Heart left ventricle (tissue), 16 donors: Measurements from ENCODE around the gene PCNX1. TPM values are rescaled to one million over a fixed set of nuclear protein-coding genes. Genes with fewer than 3 reads are reported as not detected.

Experiments used
- ATAC-seq, 4 donors: fragments of 200-7000 bp; cut with Tn5 transposase; one replicate each; pipeline ENCODE4 v1.9.1; 2020 to 2022; ENCODE audit warnings: moderate library complexity in 4 of 4, mild to moderate bottlenecking in 3 of 4, moderate number of reproducible peaks in 1 of 4
- DNase-seq, 5 donors: peaks; one replicate each; pipeline ENCODE4 v3.0.0-alpha.2; 2020
- H3K27ac ChIP-seq, 12 donors: fragments of 200-600 bp; sonication (generic) in 4 of 12; one replicate each; pipeline versions ENCODE4 v1.5.0 to v1.8.0; 2016 to 2022; ENCODE audit warnings: mild to moderate bottlenecking in 2 of 12
- H3K27me3 ChIP-seq, 9 donors: fragments of 200-600 bp; sonication (generic) in 2 of 9; one replicate each; pipeline versions ENCODE4 v1.5.1 to v1.8.0; 2016 to 2022; ENCODE audit warnings: mild to moderate bottlenecking in 3 of 9
- H3K36me3 ChIP-seq, 9 donors: fragments of 200-600 bp; sonication (generic) in 2 of 9; one replicate each; pipeline versions ENCODE4 v1.5.0 to v1.8.0; 2018 to 2022; ENCODE audit warnings: mild to moderate bottlenecking in 2 of 9
- H3K4me1 ChIP-seq, 12 donors: fragments of 200-600 bp; sonication (generic) in 4 of 12; one replicate each; pipeline versions ENCODE4 v1.5.0 to v1.8.0; 2016 to 2022; ENCODE audit warnings: mild to moderate bottlenecking in 3 of 12
- H3K4me3 ChIP-seq, 12 donors: fragments of 200-600 bp; sonication (generic) in 4 of 12; one replicate each; pipeline versions ENCODE4 v1.5.0 to v1.8.0; 2017 to 2022; ENCODE audit warnings: mild to moderate bottlenecking in 9 of 12, moderate library complexity in 4 of 12
- H3K9me3 ChIP-seq, 12 donors: fragments of 200-600 bp; sonication (generic) in 4 of 12; one replicate each; pipeline versions ENCODE4 v1.5.0 to v1.8.0; 2016 to 2022; ENCODE audit warnings: mild to moderate bottlenecking in 1 of 12
- POLR2A ChIP-seq, 2 donors: fragments of 450-650 bp; IDR thresholded peaks; one replicate each; pipeline ENCODE4 v1.6.1; 2017; ENCODE audit warnings: antibody characterized with exemption in 2 of 2, mild to moderate bottlenecking in 2 of 2, moderate library complexity in 2 of 2
- WGBS, 4 donors: extraction: QIAGEN DNeasy Blood & Tissue Kit in 2 of 4; methylation state at CpG; one replicate each; pipeline versions ENCODE4 v1.1.5 to v1.1.7; 2013 to 2018; 5-methylcytosine and 5-hydroxymethylcytosine counted together
- intact Hi-C, 10 donors: fragments of 100-400 bp; cut with DNase I; formaldehyde crosslinking; loops; one replicate each; pipeline versions ENCODE4 v1.11.1 to v1.14.2; 2022
- polyA plus RNA-seq, 2 donors: library from polyadenylated mRNA; stranded (reverse); fragments of 200-250 nt; gene quantifications; one replicate each; pipeline ENCODE4 v1.2.3, GENCODE V29; 2013
- total RNA-seq, 9 donors: library from RNA; depleted of rRNA in 2 of 9; stranded (reverse); fragments of >200 nt in 2 of 9; fragmentation: NEBNext Ultra II Directional in 3 of 9; extraction: Animal tissue kit (Norgen Biotek cat#: 25700) in 3 of 9; gene quantifications; one replicate each; pipeline versions ENCODE4 v1.1.0 to v1.2.4, GENCODE V29; 2016 to 2023
- TF ChIP-seq, protein P1 (sequence below), 12 donors: fragments of 200-600 bp; sonication (generic) in 4 of 12; IDR thresholded peaks; one replicate each; pipeline versions ENCODE4 v1.5.0 to v1.8.0; 2018 to 2022; ENCODE audit warnings: antibody characterized with exemption in 12 of 12, mild to moderate bottlenecking in 5 of 12
- donor health status: ischemic (EF 13 %, LVEDD 7.1; RV severe dilation, severe dysfunction).
- donor health status: healthy with polysubstance abuse.
- donor health status: DM: no; HTN: yes; CAD: no.
- donor health status: DM: no; HTN: no; CAD: no.
- donor health status: ischemic (EF 25% LVEDD 6.9; RV normal size, moderate dysfunction).
- donor health status: ischemic (EF 25% LVEDD 5.7; RV mildly dilated, moderate dysfunction).
- donor health status: healthy.
- donor health status: DM: yes; HTN: yes; CAD: no.
- donor health status: ischemic (EF 35%, LVEDD 5.7; RV mildly dilated, moderate dysfunction).
- donor health status: nonischemic (EF 11% LVEDD 7.7; RV severe dilation, severe dysfunction).
- donor health status: DM: yes; HTN: yes; CAD: no.
- donor health status: PGD.
- donor health status: ischemic (EF 29% LVEDD 5.4; RV normal size, mild dysfunction).
- donor health status: nonischemic (EF 23%, LVEDD 6.1; RV moderate dilation, normal function).

Gene PCNX1
- total and polyA plus RNA-seq, 11 donors, result 6.1 to 64.7 (median 52.7) TPM

DNA sequence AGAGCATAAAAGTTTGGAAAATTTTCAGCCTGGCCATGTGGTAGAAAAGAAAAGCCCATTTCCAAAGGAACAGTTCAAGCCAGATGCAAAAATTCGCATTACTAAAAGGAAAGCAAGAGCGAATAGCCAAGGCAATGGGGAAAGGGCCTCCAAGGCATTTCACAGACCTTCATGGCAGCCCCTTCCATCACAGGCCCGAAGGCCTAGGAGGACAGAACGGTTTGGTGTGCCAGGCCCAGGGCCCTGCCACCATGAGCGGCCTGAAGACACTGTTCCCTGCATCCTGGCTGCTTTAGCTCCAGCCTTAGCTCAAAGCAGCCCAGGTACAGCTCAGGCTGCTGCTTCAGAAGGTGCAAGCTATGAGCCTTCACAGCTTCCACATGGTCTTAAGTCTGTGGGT lies 243.5 kb downstream of the PCNX1 start:
- DNase-seq, result no peak
- no peak overlapping the region for H3K27ac ChIP-seq
- ATAC-seq, result no peak
- H3K4me1 ChIP-seq, result no peaks in the 10 kb centered on the region
- H3K36me3 ChIP-seq, result no peaks in the 10 kb centered on the region
- intact Hi-C loops, result loop anchor here in 1 of 10 donors (10.0 kb wide), 1 partner anchor 164 kb away; no protein-coding TSS in a partner anchor
- H3K27me3 ChIP-seq, result no peaks in the 10 kb centered on the region
- H3K9me3 ChIP-seq, result peaks cover 0 to 25% (median 16%) of the 10 kb centered on the region in 12 donors
- TF ChIP-seq POLR2A (IDR thresholded peaks at IDR 0.05), result no peak
- H3K4me3 ChIP-seq, result no peak overlapping the region
- WGBS, 4 donors, result 51 to 76% (median 64%) methylated on average over 5 of the region's 5 CpGs

DNA sequence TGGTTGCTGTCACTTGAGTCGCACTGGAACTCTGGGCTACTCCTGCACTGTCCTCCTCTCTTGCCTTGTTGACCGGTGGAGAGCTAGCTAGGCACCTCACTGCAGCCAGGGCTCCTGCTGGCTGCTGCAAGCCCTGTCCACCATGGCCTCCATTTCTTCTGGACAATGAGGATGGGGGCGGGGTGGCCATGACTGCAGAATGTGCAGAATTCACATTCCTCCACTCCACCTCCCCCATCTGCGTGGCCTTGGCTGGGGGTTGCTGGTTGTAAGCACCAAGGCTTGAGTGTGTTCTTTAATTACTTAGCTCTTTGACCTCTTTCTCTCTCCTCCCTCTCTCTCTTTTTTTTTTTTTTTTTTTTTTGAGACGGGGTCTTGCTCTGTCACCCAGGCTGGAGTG lies 248.5 kb downstream of the PCNX1 start:
- Histone ChIP-seq H3K36me3 (no peaks in the 10 kb centered on the region), H3K9me3 (peaks cover 0 to 20% (median 7%) of the 10 kb centered on the region in 12 donors), H3K27me3 (no peaks in the 10 kb centered on the region), H3K4me3 (no peak overlapping the region), H3K4me1 (no peaks in the 10 kb centered on the region), H3K27ac (no peak overlapping the region)
- ATAC-seq (no peak), DNase-seq (no peak)
- no peak for TF ChIP-seq POLR2A (IDR thresholded peaks at IDR 0.05)
- TF ChIP-seq, protein P1, sequence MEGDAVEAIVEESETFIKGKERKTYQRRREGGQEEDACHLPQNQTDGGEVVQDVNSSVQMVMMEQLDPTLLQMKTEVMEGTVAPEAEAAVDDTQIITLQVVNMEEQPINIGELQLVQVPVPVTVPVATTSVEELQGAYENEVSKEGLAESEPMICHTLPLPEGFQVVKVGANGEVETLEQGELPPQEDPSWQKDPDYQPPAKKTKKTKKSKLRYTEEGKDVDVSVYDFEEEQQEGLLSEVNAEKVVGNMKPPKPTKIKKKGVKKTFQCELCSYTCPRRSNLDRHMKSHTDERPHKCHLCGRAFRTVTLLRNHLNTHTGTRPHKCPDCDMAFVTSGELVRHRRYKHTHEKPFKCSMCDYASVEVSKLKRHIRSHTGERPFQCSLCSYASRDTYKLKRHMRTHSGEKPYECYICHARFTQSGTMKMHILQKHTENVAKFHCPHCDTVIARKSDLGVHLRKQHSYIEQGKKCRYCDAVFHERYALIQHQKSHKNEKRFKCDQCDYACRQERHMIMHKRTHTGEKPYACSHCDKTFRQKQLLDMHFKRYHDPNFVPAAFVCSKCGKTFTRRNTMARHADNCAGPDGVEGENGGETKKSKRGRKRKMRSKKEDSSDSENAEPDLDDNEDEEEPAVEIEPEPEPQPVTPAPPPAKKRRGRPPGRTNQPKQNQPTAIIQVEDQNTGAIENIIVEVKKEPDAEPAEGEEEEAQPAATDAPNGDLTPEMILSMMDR (IDR thresholded peaks at IDR 0.05), result no peak
- 81 to 87% (median 84%) methylated on average over 4 to 5 of the region's 5 CpGs for WGBS, 4 donors
- intact Hi-C loops, result loop anchor here in 1 of 10 donors (10.0 kb wide), 1 partner anchor 159 kb away; no protein-coding TSS in a partner anchor

DNA sequence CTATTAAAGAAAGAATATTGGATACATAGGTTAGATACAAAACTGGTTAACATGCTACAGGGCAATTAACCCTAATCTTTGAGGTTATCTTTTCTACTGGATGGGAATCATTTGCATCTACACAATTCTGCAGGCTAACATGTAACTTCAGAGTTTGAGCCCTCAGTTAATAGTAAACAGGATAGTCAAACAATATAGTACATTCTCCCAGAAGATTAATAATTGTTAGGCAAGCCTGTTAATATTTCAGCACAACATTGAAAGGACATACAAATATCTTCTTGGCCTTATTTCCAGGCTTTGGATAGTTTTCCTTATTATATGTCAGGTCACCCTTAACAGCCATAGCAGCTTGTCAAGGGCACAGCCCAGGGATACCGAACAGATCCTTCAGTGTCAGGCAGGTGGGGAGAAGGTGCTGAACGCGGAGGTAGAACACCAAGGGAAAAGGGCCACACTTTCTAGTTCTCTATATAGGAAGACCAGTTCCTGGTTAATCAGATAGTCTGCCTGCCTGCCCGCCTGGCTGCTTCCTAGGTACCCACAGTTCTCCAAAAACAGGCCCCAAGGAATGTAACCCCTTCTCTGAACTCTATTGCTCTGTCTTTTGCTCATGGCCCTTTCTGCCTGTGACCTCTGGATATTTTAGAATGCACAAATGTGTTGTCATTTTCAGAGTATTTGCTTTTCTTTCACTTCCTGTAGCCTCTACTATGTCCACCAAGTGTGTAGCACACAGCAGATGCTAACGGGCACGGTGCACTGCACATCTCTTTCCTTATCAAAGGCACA lies 256.0 kb downstream of the PCNX1 start:
- Histone ChIP-seq H3K27me3 (peaks cover 0 to 2% (median 0%) of the 10 kb centered on the region in 9 donors), H3K27ac (no peak overlapping the region), H3K36me3 (no peaks in the 10 kb centered on the region), H3K4me3 (no peak overlapping the region), H3K9me3 (peaks cover 0 to 10% (median 3%) of the 10 kb centered on the region in 12 donors), H3K4me1 (peaks cover 0 to 15% (median 1%) of the 10 kb centered on the region in 12 donors)
- intact Hi-C loops, result loop anchor here in 1 of 10 donors (10.0 kb wide), 1 partner anchor 152 kb away; no protein-coding TSS in a partner anchor
- TF ChIP-seq, protein P1 (IDR thresholded peaks at IDR 0.05), result no peak
- TF ChIP-seq POLR2A (IDR thresholded peaks at IDR 0.05), result no peak
- ATAC-seq (no peak), DNase-seq (no peak)
- WGBS, 4 donors, result 71 to 88% (median 73%) methylated on average over 6 of the region's 6 CpGs

DNA sequence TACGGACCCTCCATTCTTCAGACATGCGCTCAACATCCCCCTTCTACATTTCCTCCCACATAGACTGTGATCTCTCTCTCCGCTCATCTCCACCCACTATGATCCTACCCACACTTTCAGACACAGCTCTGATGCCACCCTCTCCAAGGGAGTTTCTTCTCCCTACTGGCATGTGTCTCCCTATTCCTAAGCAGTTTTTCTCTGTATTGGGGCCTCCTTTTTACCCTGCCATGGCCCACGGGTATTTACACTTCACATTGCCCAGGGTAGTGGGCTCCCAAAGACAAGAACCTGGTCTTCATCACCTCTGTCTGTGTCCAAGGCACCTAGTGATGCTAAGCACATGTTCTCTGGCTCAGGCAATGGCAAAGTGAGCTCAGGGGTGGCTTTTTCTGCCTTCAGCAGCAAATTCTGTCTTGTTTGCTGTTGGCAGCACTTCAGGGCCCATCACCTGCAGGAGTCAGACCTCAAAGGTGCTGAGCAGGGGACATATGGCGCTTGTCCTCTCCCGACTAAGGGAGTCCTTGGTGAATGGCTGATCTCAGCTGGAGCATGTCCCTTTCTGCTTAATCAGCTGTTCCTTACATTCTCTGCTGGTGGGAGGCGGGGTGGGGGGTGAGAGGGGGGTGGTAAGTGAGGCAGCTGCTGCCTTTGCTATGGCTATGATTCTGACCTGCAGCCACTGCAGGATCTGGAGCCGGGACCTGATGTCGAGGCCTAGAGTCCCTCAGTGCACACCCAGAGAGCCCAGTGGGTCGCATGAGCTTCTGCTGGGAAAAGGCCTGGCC lies 256.8 kb downstream of the PCNX1 start:
- H3K27me3 ChIP-seq, result peaks cover 0 to 2% (median 0%) of the 10 kb centered on the region in 9 donors
- WGBS, 4 donors, result 76 to 85% (median 81%) methylated on average over 10 of the region's 10 CpGs
- TF ChIP-seq, protein P1 (IDR thresholded peaks at IDR 0.05), result no peak
- TF ChIP-seq POLR2A (IDR thresholded peaks at IDR 0.05), result no peak

More for the DNA sequence above, 256.8 kb downstream of the PCNX1 start:
- DNase-seq, result no peak
- Histone ChIP-seq H3K27ac (no peak overlapping the region), H3K36me3 (no peaks in the 10 kb centered on the region), H3K4me3 (no peak overlapping the region), H3K9me3 (peaks cover 0 to 10% (median 3%) of the 10 kb centered on the region in 12 donors), H3K4me1 (peaks cover 0 to 15% (median 1%) of the 10 kb centered on the region in 12 donors)
- no peak for ATAC-seq
- intact Hi-C loops, result loop anchor here in 1 of 10 donors (10.0 kb wide), 1 partner anchor 151 kb away; no protein-coding TSS in a partner anchor

Other genes with a start within 250 kb of the PCNX1 start
- gene MAP3K9, start 97.9 kb upstream of the PCNX1 start, total RNA-seq, result 1 to 10 TPM; 1.2 to 2.8 (median 1.7) TPM
- gene MAP3K9, start 97.9 kb upstream of the PCNX1 start, polyA plus RNA-seq, result 1 to 10 TPM in 1 of 2 donors, under 1 TPM in 1; 0.91 to 3.8 TPM